ENCODE results near the gene EIF3L. TPM values are rescaled to one million over a fixed set of nuclear protein-coding genes. Genes with fewer than 3 reads are reported as not detected.
A peak's percentile ranks its signal among the peaks of the same experiment; 100 is the strongest.

Gene EIF3L
- total RNA-seq, 1 experiment from 2014 or later = 218 TPM

- ATAC-seq = no peak
- 0 out of 2 replicates have a peak, but pooled peaks cover 9% of the 10 kb centered on the region for H3K4me1 ChIP-seq (ENCODE audit: insufficient read depth, low read length)
- H3K4me3 ChIP-seq (ENCODE audit: low read length) = peak overlapping the region; percentile 97
- H3K9me2 ChIP-seq (replicated peaks; ENCODE audit: low read length) = no peaks in the 10 kb centered on the region
- peak overlapping the region; percentile 100 for H3K4me2 ChIP-seq (ENCODE audit: low read length)
- peaks cover 55% of the 10 kb centered on the region for H3K79me2 ChIP-seq (ENCODE audit: low read length)
- H4K20me1 ChIP-seq (ENCODE audit: low read length) = peaks cover 5% of the 10 kb centered on the region; the same call in 1 of the 2 replicates
- H2AFZ ChIP-seq (ENCODE audit: low read length) = peak overlapping the region; percentile 67; the same call in 1 of the 2 replicates
- H3K9ac ChIP-seq (ENCODE audit: low read length) = peak overlapping the region; percentile 98
- DNase-seq = peak; percentile 18
- intact Hi-C loops (cut with micrococcal nuclease) = no loop called here
- no peak for TF ChIP-seq CTCF (conservative IDR thresholded peaks at IDR 0.05; ENCODE audit: low read depth, low read length)
- no peak for TF ChIP-seq EZH2 (IDR thresholded peaks at IDR 0.05; ENCODE audit: low read length, unreplicated experiment)
- no peak for TF ChIP-seq EZH2phosphoT487 (IDR thresholded peaks at IDR 0.05; ENCODE audit: borderline replicate concordance, low read length)
- H3K27ac ChIP-seq (ENCODE audit: low read length) = peak overlapping the region; percentile 84
- POLR2A ChIA-PET (ENCODE audit: unreplicated experiment) = interaction anchor here (0.5 to 0.7 kb wide), 2 partner anchors 57 to 94 kb away, joined by 3 to 22 read pairs; no protein-coding TSS in a partner anchor
- no peaks in the 10 kb centered on the region for H3K9me3 ChIP-seq (ENCODE audit: low read length)
- TSS peak; percentile 92 for BruUV-seq (replicated peaks)
- CTCF ChIA-PET = no interaction called here
- H3F3A ChIP-seq (ENCODE audit: low read length, unreplicated experiment) = peaks cover 3% of the 10 kb centered on the region
- no peaks in the 10 kb centered on the region for H3K27me3 ChIP-seq (ENCODE audit: low read length)
- peaks cover 17% of the 10 kb centered on the region for H3K36me3 ChIP-seq (ENCODE audit: low read depth, low read length)
These were observed 581 bp upstream of the EIF3L start for GRCh38 chr22:37848587-37849088.

GRCh38 chr22:37850801-37851200 lies 1.6 kb downstream of the EIF3L start:
- H3K4me3 ChIP-seq (ENCODE audit: low read length) = peak overlapping the region; percentile 97
- H3K4me1 ChIP-seq (ENCODE audit: insufficient read depth, low read length) = 0 out of 2 replicates have a peak, but pooled peaks cover 9% of the 10 kb centered on the region
- H3K27me3 ChIP-seq (ENCODE audit: low read length) = no peaks in the 10 kb centered on the region
- POLR2A ChIA-PET (ENCODE audit: unreplicated experiment) = no interaction called here
- H3K4me2 ChIP-seq (ENCODE audit: low read length) = peak overlapping the region; percentile 100
- ATAC-seq = no peak
- intact Hi-C loops (cut with micrococcal nuclease) = no loop called here
- peaks cover 36% of the 10 kb centered on the region for H3K36me3 ChIP-seq (ENCODE audit: low read depth, low read length)
- DNase-seq = no peak
- peaks cover 3% of the 10 kb centered on the region for H3F3A ChIP-seq (ENCODE audit: low read length, unreplicated experiment)
- no peak overlapping the region for H2AFZ ChIP-seq (ENCODE audit: low read length)
- no peaks in the 10 kb centered on the region for H3K9me2 ChIP-seq (replicated peaks; ENCODE audit: low read length)
- CTCF ChIA-PET = no interaction called here
- TF ChIP-seq EZH2 (IDR thresholded peaks at IDR 0.05; ENCODE audit: low read length, unreplicated experiment) (no peak), EZH2phosphoT487 (IDR thresholded peaks at IDR 0.05; ENCODE audit: borderline replicate concordance, low read length) (no peak), CTCF (conservative IDR thresholded peaks at IDR 0.05; ENCODE audit: low read depth, low read length) (no peak)
- H3K9me3 ChIP-seq (ENCODE audit: low read length) = no peaks in the 10 kb centered on the region
- H3K79me2 ChIP-seq (ENCODE audit: low read length) = peaks cover 76% of the 10 kb centered on the region
- H4K20me1 ChIP-seq (ENCODE audit: low read length) = peaks cover 5% of the 10 kb centered on the region; the same call in 1 of the 2 replicates
- no peak overlapping the region for H3K27ac ChIP-seq (ENCODE audit: low read length)
- BruUV-seq (replicated peaks) = no TSS peak
- no peak overlapping the region for H3K9ac ChIP-seq (ENCODE audit: low read length)

- Histone ChIP-seq H3F3A (ENCODE audit: low read length, unreplicated experiment) (peaks cover 3% of the 10 kb centered on the region), H3K27me3 (ENCODE audit: low read length) (no peaks in the 10 kb centered on the region), H3K36me3 (ENCODE audit: low read depth, low read length) (peaks cover 36% of the 10 kb centered on the region), H2AFZ (ENCODE audit: low read length) (no peak overlapping the region), H3K9ac (ENCODE audit: low read length) (no peak overlapping the region), H3K4me3 (ENCODE audit: low read length) (no peak overlapping the region), H3K4me2 (ENCODE audit: low read length) (no peak overlapping the region), H4K20me1 (ENCODE audit: low read length) (peaks cover 5% of the 10 kb centered on the region; the same call in 1 of the 2 replicates), H3K9me2 (replicated peaks; ENCODE audit: low read length) (no peaks in the 10 kb centered on the region), H3K79me2 (ENCODE audit: low read length) (peaks cover 76% of the 10 kb centered on the region), H3K9me3 (ENCODE audit: low read length) (no peaks in the 10 kb centered on the region), H3K4me1 (ENCODE audit: insufficient read depth, low read length) (0 out of 2 replicates have a peak, but pooled peaks cover 9% of the 10 kb centered on the region), H3K27ac (ENCODE audit: low read length) (no peak overlapping the region)
- DNase-seq (no peak), ATAC-seq (no peak)
- TF ChIP-seq EZH2phosphoT487 (IDR thresholded peaks at IDR 0.05; ENCODE audit: borderline replicate concordance, low read length) = no peak
- POLR2A ChIA-PET (ENCODE audit: unreplicated experiment) = no interaction called here
- CTCF ChIA-PET = no interaction called here
- BruUV-seq (replicated peaks) = no TSS peak
- intact Hi-C loops (cut with micrococcal nuclease) = no loop called here
These were observed 3.2 kb downstream of the EIF3L start for GRCh38 chr22:37852418-37852817.

Measured in PC-3 (cell line).